HepG2 (cell line): ENCODE results near the gene CTDNEP1. TPM values are rescaled to one million over a fixed set of nuclear protein-coding genes. Genes with fewer than 3 reads are reported as not detected.

Experiments
- AKAP8 ChIP-seq: sonication (generic); formaldehyde crosslinking; IDR thresholded peaks from 2 replicates; pipeline ENCODE4 v1.5.1; 2020; ENCODE audit warnings: mild to moderate bottlenecking, missing genetic modification reagents
- BATF2 ChIP-seq: sonication (generic); formaldehyde crosslinking; IDR thresholded peaks from 2 replicates; pipeline ENCODE4 v1.8.0; 2022; ENCODE audit warnings: mild to moderate bottlenecking, missing genetic modification reagents, moderate library complexity
- CEBPZ ChIP-seq: IDR thresholded peaks from 2 replicates; pipeline ENCODE4 v1.6.1; 2012; ENCODE audit warnings: low read length, improper control_type of control experiment
- CTCF ChIP-seq: sonication (generic); formaldehyde crosslinking; IDR thresholded peaks from 2 replicates; pipeline ENCODE4 v1.5.0; 2020; ENCODE audit warnings: mild to moderate bottlenecking, missing genetic modification reagents, moderate library complexity
- FOXC1 ChIP-seq: sonication (generic); formaldehyde crosslinking; IDR thresholded peaks from 2 replicates; pipeline ENCODE4 v1.8.0; 2022; ENCODE audit warnings: mild to moderate bottlenecking, missing genetic modification reagents, borderline replicate concordance
- HNF1B ChIP-seq: sonication (generic); formaldehyde crosslinking; IDR thresholded peaks from 2 replicates; pipeline ENCODE4 v1.5.1; 2020; ENCODE audit warnings: mild to moderate bottlenecking, moderate library complexity, missing genetic modification reagents
- IRF1 ChIP-seq: sonication (generic); formaldehyde crosslinking; IDR thresholded peaks from 2 replicates; pipeline ENCODE4 v1.4.0; 2020; ENCODE audit warnings: low read depth, mild to moderate bottlenecking, missing genetic modification reagents
- JARID2 ChIP-seq: sonication (generic); formaldehyde crosslinking; IDR thresholded peaks from 2 replicates; pipeline ENCODE4 v1.8.1; 2023; ENCODE audit warnings: missing genetic modification reagents, inconsistent platforms; ENCODE audit not compliant: insufficient replicate concordance
- KAT2B ChIP-seq: fragments of 150-350 bp; IDR thresholded peaks from 2 replicates; pipeline ENCODE4 v1.6.1; 2014; ENCODE audit warnings: low read depth, low read length, borderline replicate concordance
- YEATS4 ChIP-seq: sonication (generic); formaldehyde crosslinking; IDR thresholded peaks from 2 replicates; pipeline ENCODE4 v1.4.0; 2020; ENCODE audit warnings: missing genetic modification reagents, borderline replicate concordance
- YY1 ChIP-seq: IDR thresholded peaks from 2 replicates; pipeline ENCODE4 v1.6.1; 2011; ENCODE audit warnings: low read length, low read depth, moderate library complexity, mild to moderate bottlenecking; ENCODE audit not compliant: insufficient read depth, insufficient replicate concordance
- ZFP1 ChIP-seq: IDR thresholded peaks from 2 replicates; pipeline ENCODE4 v1.6.1; 2016
- ZMAT3 ChIP-seq: sonication (generic); formaldehyde crosslinking; conservative IDR thresholded peaks from 2 replicates; pipeline ENCODE4 v1.7.0; 2021; ENCODE audit warnings: missing genetic modification reagents
- ZNF431 ChIP-seq: sonication (generic); formaldehyde crosslinking; IDR thresholded peaks from 2 replicates; pipeline ENCODE4 v1.9.0; 2022; ENCODE audit warnings: missing genetic modification reagents, low read depth, mild to moderate bottlenecking, borderline replicate concordance
- ZNF558 ChIP-seq: sonication (generic); formaldehyde crosslinking; IDR thresholded peaks from 2 replicates; pipeline ENCODE4 v1.9.0; 2022; ENCODE audit warnings: mild to moderate bottlenecking, missing genetic modification reagents, borderline replicate concordance
- ZNF710 ChIP-seq: sonication (generic); formaldehyde crosslinking; IDR thresholded peaks from 2 replicates; pipeline ENCODE4 v1.5.0; 2020; ENCODE audit warnings: mild to moderate bottlenecking, missing genetic modification reagents, borderline replicate concordance
- ZSCAN12 ChIP-seq: sonication (generic); formaldehyde crosslinking; IDR thresholded peaks from 2 replicates; pipeline ENCODE4 v1.9.0; 2021; ENCODE audit warnings: mild to moderate bottlenecking, missing genetic modification reagents
- ZSCAN9 ChIP-seq: IDR thresholded peaks from 2 replicates; pipeline ENCODE4 v1.6.1; 2016; ENCODE audit warnings: borderline replicate concordance
- polyA plus RNA-seq, 8 experiments: library from polyadenylated mRNA; depleted of rRNA in 3 of 8; stranded (reverse) in 7 of 8; unstranded in 1 of 8; fragments of >200 nt; fragmentation: Illumina TruSeq in 4 of 8; extraction: Trizol in 4 of 8; gene quantifications; 2 replicates each; pipeline versions ENCODE4 v1.2.1 to v1.2.3, GENCODE V29; 2011 to 2016; ENCODE audit warnings: low read depth in 4 of 8, missing spikeins in 1 of 8, mixed read lengths in 1 of 8; ENCODE audit not compliant: insufficient read depth in 1 of 8
- total RNA-seq, 5 experiments: library from RNA; depleted of rRNA; stranded (reverse); fragments of >200 nt; fragmentation: Illumina TruSeq; extraction: Trizol; gene quantifications; 2 replicates each; pipeline ENCODE4 v1.2.3, GENCODE V29; 2016; ENCODE audit warnings: low read depth in 1 of 5

The CTDNEP1 gene
- total and polyA plus RNA-seq, 2 of the 13 experiments (the other 11 are each of a cell fraction or from before 2014, with no cell fraction given): 19.8 to 118 TPM

- peak; percentile 79 for TF ChIP-seq CTCF (CRISPR knock-in tag)
- TF ChIP-seq ZNF558 (CRISPR knock-in tag): no peak
- TF ChIP-seq JARID2 (CRISPR knock-in tag): no peak
- peak; percentile 63 for TF ChIP-seq HNF1B (CRISPR knock-in tag)
- no peak for TF ChIP-seq ZSCAN12 (CRISPR knock-in tag)
- TF ChIP-seq ZNF710 (CRISPR knock-in tag): no peak
- TF ChIP-seq ZFP1 (CRISPR knock-in tag): no peak
- no peak for TF ChIP-seq KAT2B
- no peak for TF ChIP-seq CEBPZ
- no peak for TF ChIP-seq AKAP8 (CRISPR knock-in tag)
- TF ChIP-seq FOXC1 (CRISPR knock-in tag): no peak; the same call in 1 of the 2 replicates
- peak; percentile 51 for TF ChIP-seq YY1
- no peak for TF ChIP-seq YEATS4 (CRISPR knock-in tag)
- TF ChIP-seq ZNF431 (CRISPR knock-in tag): no peak
- TF ChIP-seq ZSCAN9: no peak
- no peak for TF ChIP-seq ZMAT3 (CRISPR knock-in tag)
- TF ChIP-seq BATF2 (CRISPR knock-in tag): no peak
- no peak for TF ChIP-seq IRF1
These were observed 37.0 kb downstream of the CTDNEP1 start (continued) for GRCh38 chr17:7214300-7215135.
